Thyroid gland (tissue), 4 donors: ENCODE results near the gene CCDC116.

Experiments used
- CTCF ChIP-seq, 6 experiments: fragments of 200-600 bp in 3 of 6; fragments of 450-650 bp in 3 of 6; sonication (generic) in 3 of 6; IDR thresholded peaks; one replicate each; pipeline ENCODE4 v1.5.1; 2016 to 2019; ENCODE audit warnings: antibody characterized with exemption in 6 of 6, mild to moderate bottlenecking in 2 of 6, inconsistent platforms in 1 of 6, moderate library complexity in 1 of 6
- POLR2A ChIP-seq, 2 donors: fragments of 450-650 bp; IDR thresholded peaks; one replicate each; pipeline ENCODE4 v1.6.1; 2017; ENCODE audit warnings: antibody characterized with exemption in 2 of 2, mild to moderate bottlenecking in 2 of 2, moderate library complexity in 1 of 2

DNA sequence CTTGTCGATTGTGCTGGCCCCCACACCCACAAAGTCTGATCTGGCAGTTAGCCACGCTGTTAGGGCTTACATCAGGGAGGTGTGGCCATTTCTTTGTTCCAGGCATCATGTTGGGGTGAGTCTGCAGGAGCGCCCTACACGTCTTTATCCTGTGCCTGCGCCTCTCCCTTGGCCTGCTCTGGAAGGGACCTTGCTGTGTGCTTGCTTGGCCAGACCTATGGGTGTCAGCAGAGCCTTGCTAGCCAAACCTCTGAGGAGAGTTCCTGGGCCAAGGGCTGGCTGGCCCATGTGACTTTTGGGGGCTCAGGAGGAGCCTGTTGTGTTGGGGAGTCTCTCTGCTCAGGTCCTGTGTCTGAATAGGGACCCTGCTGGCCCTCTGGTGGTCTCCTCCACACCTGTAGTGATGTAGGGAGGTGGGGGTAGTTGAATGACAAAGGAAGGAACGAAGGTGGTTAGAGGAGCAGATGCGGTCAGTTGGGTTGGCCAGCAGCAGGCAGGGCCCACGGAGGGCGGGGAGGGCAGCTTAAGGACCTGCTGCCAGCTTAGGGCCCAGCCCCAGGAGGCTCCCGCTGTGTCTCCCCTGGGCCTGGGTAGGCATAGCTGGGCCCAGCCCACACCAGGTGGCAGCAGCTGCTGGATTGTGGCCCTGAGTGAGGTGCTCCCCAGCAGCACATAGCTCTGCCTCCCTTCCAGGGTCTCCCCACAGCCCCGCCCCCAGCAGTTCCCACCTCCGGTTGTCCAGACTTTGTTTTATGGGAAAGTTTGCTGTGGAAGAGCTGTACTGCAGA lies 41.2 kb downstream of the CCDC116 start:
- TF ChIP-seq POLR2A (IDR thresholded peaks at IDR 0.05) (no peak), CTCF (IDR thresholded peaks at IDR 0.05) (no peak)
